HG03196 (cell line): Measurements from ENCODE around the gene TFCP2L1.
"Not testable (repeated sequence)": the region's sequence is repeated elsewhere in the genome, so short reads cannot be mapped to it uniquely, and the experiment has no call there.

Experiments
- ATAC-seq: cut with Tn5 transposase; IDR thresholded peaks from one replicate; pipeline ENCODE4 v1.9.1; 2021; ENCODE audit not compliant: unreplicated experiment

TFCP2L1 gene

GRCh38 chr2:121269436-121269835 is 15.6 kb downstream of the TFCP2L1 start:
- ATAC-seq, result not testable (repeated sequence)

DNA sequence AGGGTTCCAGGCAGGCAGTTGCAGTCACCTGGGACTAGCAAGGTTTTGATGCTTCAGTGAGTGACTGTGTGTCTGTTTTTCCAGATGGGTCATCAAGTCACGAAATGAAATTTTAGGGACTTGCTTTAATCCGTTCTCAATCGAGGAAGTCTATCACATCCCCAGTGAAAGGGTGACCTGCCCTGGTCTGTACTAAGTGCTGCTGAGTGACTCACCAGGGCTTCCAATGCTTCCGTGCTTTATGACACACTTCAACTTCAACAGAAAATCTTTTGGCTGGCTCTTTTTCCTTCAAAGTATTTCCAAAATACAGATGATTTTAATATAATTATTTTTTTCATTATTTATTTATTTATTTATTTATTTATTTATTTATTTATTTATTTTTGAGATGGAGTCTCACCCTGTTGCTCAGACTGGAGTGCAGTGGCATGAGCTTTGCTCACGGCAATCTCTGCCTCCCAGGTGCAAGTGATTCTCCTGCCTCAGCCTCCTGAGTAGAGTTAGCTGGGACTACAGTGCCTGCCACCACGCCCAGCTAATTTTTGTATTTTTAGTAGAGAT is 18.4 kb downstream of the TFCP2L1 start:
- ATAC-seq, result no peak

DNA sequence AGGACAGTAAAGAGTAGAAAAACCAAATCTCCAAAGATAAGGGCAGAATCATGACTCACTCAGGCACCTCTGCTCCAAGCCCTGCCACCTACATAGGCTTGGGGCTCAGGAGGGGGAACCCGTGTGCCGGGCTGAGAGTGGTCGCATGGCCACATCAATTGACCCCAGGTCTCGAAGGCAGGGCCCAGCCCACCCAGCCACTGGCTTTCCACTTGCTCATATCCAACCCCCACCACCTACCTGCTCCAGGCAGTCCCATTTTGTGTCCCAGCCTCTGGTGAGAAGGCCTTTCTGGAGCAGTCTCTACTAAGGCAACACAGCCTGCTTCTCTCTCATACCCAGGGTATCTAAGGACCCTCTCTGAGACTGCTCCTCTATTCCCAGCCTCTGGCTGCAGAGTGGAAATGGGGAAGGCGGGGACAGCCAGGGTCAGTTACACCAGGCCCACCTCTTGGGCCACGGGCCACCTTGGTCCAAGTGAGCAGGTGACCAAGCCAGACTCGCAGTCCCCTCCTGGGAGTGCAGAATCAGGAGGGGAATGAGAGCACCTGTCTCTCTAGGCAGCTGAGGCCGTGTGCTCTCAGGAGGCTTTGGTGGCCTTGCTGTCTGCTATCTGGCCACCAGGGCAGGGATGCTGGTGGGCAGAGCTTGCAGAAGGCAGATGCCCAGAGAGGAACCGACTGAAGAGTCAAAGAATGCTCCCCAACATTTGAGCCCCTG is 20.8 kb downstream of the TFCP2L1 start:
- ATAC-seq, result no peak

DNA sequence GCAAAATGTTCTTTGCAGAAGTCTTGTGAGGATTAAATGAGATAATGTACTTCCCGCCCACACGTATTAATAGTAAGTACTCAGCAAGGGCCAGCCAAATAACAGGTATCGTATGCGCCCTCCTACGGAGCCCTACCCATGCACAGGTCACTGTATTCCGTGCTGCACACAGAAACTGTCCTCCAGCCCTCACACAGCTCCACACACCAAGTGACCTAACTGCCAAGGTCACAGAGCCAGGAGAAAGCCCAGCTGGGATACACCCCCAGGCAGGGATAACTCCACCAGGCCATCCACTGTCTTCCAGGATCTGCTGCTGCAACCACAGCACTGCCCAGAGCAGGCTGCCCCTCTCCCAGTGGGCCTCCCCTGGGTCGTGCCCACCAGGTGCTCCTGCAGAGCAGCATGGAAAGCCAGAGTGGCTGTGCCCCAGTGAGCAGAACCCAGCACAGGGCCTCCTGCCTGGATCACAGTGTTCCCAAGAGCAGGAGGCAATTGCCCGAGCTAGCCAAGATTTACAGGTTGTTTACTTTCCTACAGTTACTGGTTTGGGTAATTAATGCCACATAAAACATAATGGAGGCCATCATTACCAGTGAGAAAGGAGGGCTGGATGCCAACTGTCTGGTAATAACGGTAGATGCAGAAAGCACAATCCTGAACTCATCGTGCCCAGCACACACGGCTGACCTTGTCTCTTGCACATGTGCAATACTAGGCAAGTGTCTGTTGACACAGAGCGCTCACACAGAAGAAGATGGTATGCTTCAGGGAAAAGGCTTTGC is 24.4 kb downstream of the TFCP2L1 start:
- no peak for ATAC-seq

DNA sequence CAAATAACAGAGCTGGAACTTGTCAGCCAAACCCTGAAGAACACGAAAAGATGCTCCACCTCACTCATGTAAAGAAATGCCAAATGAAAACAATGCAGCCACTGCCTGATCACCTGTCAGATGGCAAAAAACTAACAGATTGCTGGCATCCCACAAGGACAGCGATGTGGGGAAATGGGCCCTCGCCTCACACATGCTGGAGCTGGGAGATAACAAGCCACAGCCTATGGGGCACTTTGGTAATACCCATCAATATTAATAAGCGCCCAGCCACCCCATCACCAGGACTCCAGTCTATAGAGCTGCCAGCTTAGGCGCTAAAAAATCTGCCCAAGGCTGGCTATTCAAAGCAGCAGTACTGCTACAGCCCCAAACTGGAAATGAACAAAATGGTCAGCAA is 27.0 kb downstream of the TFCP2L1 start:
- ATAC-seq, result no peak

DNA sequence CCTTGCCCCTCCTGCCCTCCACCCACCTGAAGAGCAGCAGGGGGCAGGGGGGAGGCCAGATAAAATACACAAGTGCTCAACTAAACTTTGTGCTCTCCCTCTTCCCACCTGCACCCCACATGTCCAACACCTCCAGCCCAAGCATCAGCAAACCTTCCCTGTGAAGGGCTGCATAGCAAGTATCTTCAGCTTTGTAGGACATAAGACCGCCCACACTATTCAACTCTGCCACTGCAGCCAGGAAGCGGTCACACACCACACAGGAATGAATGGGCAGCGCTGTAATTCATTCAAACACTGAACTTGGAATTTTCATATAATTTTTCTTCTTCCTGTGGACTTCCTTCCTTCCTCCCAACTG is 27.5 kb downstream of the TFCP2L1 start:
- ATAC-seq, result no peak

- no peak for ATAC-seq
These were observed 28.1 kb downstream of the TFCP2L1 start for GRCh38 chr2:121256720-121257479.

GRCh38 chr2:121255358-121255757 is 29.6 kb downstream of the TFCP2L1 start:
- ATAC-seq, result no peak

DNA sequence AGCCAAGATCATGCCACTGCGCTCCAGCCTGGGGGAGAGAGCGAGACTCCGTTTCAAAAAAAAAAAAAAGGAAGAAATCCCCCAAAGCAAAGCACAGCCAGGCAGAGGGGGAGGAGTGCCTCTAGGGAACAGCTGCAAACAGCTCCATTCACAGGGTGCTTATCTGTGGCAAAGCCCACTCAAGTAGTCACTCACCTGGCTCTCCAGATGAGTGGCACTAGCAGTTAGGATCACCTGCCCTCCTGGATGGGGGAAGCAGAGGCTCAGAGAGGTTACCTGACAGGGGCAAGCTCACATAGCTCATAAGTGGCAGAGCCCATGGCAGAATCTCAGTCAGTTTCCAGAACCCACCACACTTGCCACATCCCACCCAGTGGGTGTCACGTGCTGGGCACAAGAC is 30.3 kb downstream of the TFCP2L1 start:
- ATAC-seq, result no peak

GRCh38 chr2:121253674-121254240 is 31.2 kb downstream of the TFCP2L1 start:
- no peak for ATAC-seq

DNA sequence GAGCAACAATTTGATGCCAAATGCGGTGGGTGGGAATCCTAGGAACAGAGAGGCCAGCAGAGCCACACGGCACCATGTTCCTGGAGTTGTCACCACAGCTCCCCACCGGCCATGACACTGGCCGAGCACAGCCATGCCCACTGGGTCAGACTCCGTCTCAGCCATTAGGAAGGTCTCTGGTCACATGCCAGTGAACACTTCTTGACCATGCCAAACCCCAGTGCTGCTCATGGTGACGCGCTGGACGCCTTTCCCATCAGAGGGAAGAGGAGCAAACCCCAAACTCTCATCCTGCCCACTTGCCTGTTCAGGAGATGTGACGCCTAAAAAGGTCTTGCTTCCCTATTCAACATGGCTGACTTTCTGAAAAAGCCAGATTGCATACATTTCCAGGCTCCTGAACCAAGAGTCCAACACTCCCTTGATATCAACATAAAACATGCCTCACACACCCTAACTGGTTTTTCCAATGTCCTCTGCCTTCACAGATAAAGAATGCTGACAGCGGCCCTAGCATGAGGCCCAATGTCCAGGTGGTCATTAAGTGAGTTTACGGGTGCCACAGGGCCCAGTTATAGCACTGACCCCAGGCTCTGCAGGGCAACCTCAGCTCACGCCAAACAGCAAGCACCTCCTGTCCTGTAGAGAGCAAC is 31.9 kb downstream of the TFCP2L1 start:
- ATAC-seq, result no peak

DNA sequence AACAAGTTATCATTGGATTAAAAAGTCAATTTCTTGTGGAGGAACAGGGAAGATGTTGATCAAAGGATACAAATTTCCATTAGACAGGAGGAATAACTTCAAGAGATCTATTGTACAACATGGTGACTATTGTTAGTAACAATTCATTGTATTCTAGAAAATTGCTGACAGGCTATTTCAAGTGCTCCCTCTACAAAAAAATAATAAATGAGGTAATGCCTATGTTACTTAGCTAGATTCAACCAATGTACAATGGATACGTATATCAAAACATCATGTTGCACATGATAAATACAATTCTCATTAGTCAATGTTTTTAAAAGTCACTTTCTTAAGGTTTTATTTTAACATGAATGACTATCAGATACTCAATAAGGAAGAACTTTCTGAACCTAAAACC is 33.5 kb downstream of the TFCP2L1 start:
- no peak for ATAC-seq

DNA sequence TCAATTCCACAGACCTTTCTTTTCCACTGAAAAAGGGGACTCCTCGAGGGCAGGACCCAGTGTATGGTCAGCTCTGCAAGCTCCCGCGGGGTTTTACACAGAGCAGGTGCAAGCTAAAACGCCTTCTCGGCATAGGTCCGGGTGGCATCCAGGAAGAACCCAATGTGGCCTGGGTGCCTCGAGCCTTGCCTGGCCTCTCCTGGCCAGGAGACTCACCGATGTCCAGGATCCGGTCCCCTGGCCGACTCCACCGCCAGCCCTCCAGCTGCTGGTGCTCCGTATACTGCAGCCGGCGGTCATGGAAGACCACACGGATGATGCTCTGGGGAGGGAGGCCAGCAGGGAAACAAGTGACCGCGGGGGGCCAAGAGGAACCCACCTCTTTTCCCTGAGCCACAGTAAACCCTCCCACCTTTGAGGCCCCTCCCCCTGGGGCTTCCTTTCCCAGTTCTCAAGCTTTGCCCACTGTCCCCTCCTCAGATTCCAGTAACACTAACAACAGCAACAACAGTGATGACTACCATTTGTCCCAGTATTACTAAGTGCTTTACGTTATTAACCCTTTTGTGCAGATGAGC is 36.1 kb downstream of the TFCP2L1 start:
- no peak for ATAC-seq

DNA sequence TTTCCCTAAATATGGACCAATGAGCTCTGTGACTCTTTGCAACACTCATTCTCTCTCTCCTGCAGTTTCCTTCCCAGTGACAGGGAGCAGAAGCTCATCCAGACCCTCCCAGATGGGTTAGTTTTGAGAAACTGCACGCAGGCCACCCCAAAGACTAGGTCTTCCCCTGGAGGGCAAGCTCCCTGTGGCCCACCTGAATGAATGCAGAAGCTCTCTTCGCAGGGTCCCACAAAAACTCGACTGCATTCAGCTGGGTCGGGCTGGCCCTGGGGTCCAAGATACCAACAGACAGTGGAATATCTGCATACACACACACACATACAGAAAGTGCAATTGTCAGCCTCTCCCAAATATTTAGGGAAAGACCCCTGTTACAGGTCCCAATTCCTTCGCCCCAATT is 37.0 kb downstream of the TFCP2L1 start:
- ATAC-seq, result no peak

- ATAC-seq, result no peak
These were observed 37.5 kb downstream of the TFCP2L1 start for GRCh38 chr2:121247534-121247933.

DNA sequence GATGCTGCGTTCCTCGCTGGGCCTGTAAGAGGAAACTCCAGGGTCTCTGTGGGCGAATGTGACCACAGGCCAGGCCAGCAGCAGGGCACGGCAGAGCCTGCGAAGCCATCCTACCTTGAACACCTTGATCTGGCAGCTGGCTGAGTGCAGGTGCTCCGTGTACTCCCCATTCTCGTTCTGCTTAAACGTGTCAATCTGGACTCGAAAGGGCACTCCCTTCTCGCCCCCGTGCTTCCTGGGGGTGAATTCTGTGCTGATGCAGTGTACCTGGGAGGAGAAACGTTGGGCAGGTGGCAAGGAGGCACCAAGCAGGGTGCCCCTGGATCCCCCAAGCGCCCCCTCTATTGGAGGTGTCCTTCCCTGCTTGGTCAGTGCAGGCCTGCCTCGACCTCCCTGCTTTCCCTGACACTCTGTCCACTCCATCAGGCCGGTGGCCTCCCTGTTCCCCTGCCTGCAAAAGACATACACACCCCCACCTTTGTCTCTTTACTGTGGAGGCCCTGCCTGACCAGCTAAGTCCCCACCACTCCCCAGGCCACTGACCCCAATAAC is 38.2 kb downstream of the TFCP2L1 start:
- no peak for ATAC-seq

DNA sequence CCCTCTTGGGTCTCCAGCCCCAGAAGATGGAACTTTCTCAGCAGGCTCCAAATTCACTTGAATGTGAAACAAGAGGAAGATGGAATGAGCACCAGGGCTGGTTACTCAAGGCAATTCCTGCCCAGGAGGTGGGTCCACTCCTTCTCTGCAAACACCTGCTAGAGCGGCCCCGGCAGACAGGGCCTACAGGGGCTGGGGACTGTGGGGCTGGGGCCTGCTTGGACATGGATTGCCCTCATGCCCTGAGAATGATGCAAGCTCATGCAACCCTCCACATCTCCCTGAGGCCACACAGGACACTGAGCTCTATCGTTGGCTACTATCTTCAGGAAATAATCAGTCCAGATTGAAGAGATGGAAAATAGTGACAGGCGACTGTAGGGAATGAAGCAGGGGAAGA is 39.1 kb downstream of the TFCP2L1 start:
- no peak for ATAC-seq

DNA sequence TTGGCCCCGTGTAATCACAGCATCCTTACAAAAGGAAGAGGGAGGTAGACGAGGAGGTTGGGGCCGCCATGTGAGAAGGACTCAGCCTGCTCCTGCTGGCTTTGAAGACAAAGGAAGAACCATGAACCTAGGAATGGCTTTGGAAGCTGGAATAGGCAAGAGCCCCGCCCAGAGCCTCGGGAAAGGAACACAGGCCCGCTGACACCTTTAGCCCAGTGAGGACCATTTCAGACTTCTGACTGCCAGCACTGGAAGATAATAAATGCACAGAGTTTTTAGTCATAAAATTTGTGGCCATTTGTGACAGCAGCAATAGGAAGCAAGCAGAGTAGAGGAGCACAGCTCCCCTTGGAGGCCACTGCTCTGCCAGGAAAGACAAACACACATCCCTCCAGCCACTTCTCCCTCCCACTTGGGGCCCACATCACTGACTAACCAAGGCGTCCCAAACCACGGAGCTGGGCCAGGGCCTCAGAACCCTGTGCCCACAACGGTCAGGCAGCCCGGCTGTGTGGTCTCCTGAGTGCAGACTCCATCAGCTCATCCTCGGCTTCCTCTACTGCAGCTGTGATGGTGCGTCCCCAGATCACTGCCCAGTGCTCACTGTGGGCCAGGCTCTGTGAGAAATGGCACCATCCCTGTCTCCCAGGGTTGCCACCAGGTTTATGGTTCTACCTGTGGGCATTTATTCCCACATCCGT is 39.7 kb downstream of the TFCP2L1 start:
- ATAC-seq, result no peak

- no peak for ATAC-seq
These were observed 40.4 kb downstream of the TFCP2L1 start for GRCh38 chr2:121244616-121245015.
